H9 (cell line): ENCODE measurements around the gene NGF. TPM values are rescaled to one million over a fixed set of nuclear protein-coding genes. Genes with fewer than 3 reads are reported as not detected.

Experiments
- DNase-seq: peaks from one replicate; pipeline ENCODE4 v3.0.0-alpha.2; 2017
- H2AFZ ChIP-seq: one replicate; pipeline ENCODE4 v1.6.1; 2013; ENCODE audit warnings: mild to moderate bottlenecking, low read length, control low read depth, moderate library complexity
- H2AK5ac ChIP-seq: 2 replicates; pipeline ENCODE4 v1.6.1; 2013; ENCODE audit warnings: low read length, control low read depth, mixed read lengths; ENCODE audit not compliant: insufficient read length
- H2BK120ac ChIP-seq: one replicate; pipeline ENCODE4 v1.6.1; 2013; ENCODE audit warnings: low read depth, mild to moderate bottlenecking, low read length, control low read depth, inconsistent platforms; ENCODE audit not compliant: poor library complexity, severe bottlenecking
- H2BK12ac ChIP-seq: 2 replicates; pipeline ENCODE4 v1.6.1; 2013; ENCODE audit warnings: low read length, control low read depth, mixed read lengths, low read depth; ENCODE audit not compliant: insufficient read length
- H2BK15ac ChIP-seq: 2 replicates; pipeline ENCODE4 v1.6.1; 2013; ENCODE audit warnings: low read depth, low read length, control low read depth
- H2BK20ac ChIP-seq: one replicate; pipeline ENCODE4 v1.6.1; 2013; ENCODE audit warnings: low read depth, mild to moderate bottlenecking, low read length, control low read depth, inconsistent platforms; ENCODE audit not compliant: poor library complexity, severe bottlenecking
- H2BK5ac ChIP-seq: 2 replicates; pipeline ENCODE4 v1.6.1; 2013; ENCODE audit warnings: low read length, control low read depth, mixed read lengths; ENCODE audit not compliant: insufficient read length
- H3K14ac ChIP-seq: 2 replicates; pipeline ENCODE4 v1.6.1; 2013; ENCODE audit warnings: low read length, control low read depth; ENCODE audit not compliant: insufficient read depth
- H3K18ac ChIP-seq: 2 replicates; pipeline ENCODE4 v1.6.1; 2013; ENCODE audit warnings: low read depth, mild to moderate bottlenecking, mixed read lengths, low read length, control low read depth; ENCODE audit not compliant: insufficient read length
- H3K23ac ChIP-seq: 2 replicates; pipeline ENCODE4 v1.6.1; 2013; ENCODE audit warnings: low read length, control low read depth, mixed read lengths, low read depth; ENCODE audit not compliant: insufficient read length
- H3K23me2 ChIP-seq: 2 replicates; pipeline ENCODE4 v1.6.1; 2013; ENCODE audit warnings: low read depth, mild to moderate bottlenecking, mixed read lengths, low read length, control low read depth; ENCODE audit not compliant: insufficient read length, poor library complexity, severe bottlenecking
- H3K27ac ChIP-seq: 2 replicates; pipeline ENCODE4 v1.5.1; 2013; ENCODE audit warnings: low read length, control low read depth, mixed read lengths, low read depth; ENCODE audit not compliant: insufficient read length
- H3K27me3 ChIP-seq: 2 replicates; pipeline ENCODE4 v1.6.1; 2013; ENCODE audit warnings: low read length, control low read depth, inconsistent platforms; ENCODE audit not compliant: insufficient read depth
- H3K4ac ChIP-seq: 2 replicates; pipeline ENCODE4 v1.6.1; 2013; ENCODE audit warnings: low read depth, mild to moderate bottlenecking, control low read depth, inconsistent platforms, low read length, moderate library complexity
- H3K4me1 ChIP-seq: 2 replicates; pipeline ENCODE4 v1.6.1; 2013; ENCODE audit warnings: low read length, control low read depth, inconsistent platforms; ENCODE audit not compliant: insufficient read depth
- H3K4me2 ChIP-seq: 2 replicates; pipeline ENCODE4 v1.6.1; 2013; ENCODE audit warnings: low read length, control low read depth, mixed read lengths; ENCODE audit not compliant: insufficient read length, insufficient read depth
- H3K56ac ChIP-seq: 2 replicates; pipeline ENCODE4 v1.6.1; 2013; ENCODE audit warnings: low read depth, mild to moderate bottlenecking, mixed read lengths, low read length, control low read depth; ENCODE audit not compliant: insufficient read length
- H3K79me1 ChIP-seq: 2 replicates; pipeline ENCODE4 v1.6.1; 2013; ENCODE audit warnings: low read depth, mild to moderate bottlenecking, moderate library complexity, low read length, control low read depth, inconsistent platforms; ENCODE audit not compliant: insufficient read depth, poor library complexity, severe bottlenecking
- H3K79me2 ChIP-seq: 2 replicates; pipeline ENCODE4 v1.6.1; 2013; ENCODE audit warnings: low read length, control low read depth, inconsistent platforms; ENCODE audit not compliant: insufficient read depth
- H3K9ac ChIP-seq: 2 replicates; pipeline ENCODE4 v1.6.1; 2013; ENCODE audit warnings: low read length, control low read depth, mixed read lengths; ENCODE audit not compliant: insufficient read length; ENCODE audit errors: extremely low read depth
- H3K9me3 ChIP-seq: one replicate; pipeline ENCODE4 v1.6.1; 2013; ENCODE audit warnings: low read depth, low read length, inconsistent platforms; ENCODE audit not compliant: control insufficient read depth
- H3T11ph ChIP-seq: one replicate; pipeline ENCODE4 v1.6.1; 2013; ENCODE audit warnings: mild to moderate bottlenecking, low read length, control low read depth, inconsistent platforms
- H4K20me1 ChIP-seq: one replicate; pipeline ENCODE4 v1.6.1; 2013; ENCODE audit not compliant: control insufficient read depth, insufficient read length, insufficient read depth
- H4K5ac ChIP-seq: 2 replicates; pipeline ENCODE4 v1.6.1; 2013; ENCODE audit warnings: low read depth, mild to moderate bottlenecking, mixed read lengths, low read length, control low read depth; ENCODE audit not compliant: insufficient read length
- H4K8ac ChIP-seq: replicated peaks from 2 replicates; pipeline ENCODE4 v1.6.1; 2013; ENCODE audit warnings: low read length, control low read depth, mixed read lengths, low read depth; ENCODE audit not compliant: insufficient read length
- H4K91ac ChIP-seq: 2 replicates; pipeline ENCODE4 v1.6.1; 2013; ENCODE audit warnings: low read depth, mild to moderate bottlenecking, moderate library complexity, mixed read lengths, low read length, control low read depth; ENCODE audit not compliant: insufficient read length
- H3K27ac Mint-ChIP-seq, 3 experiments: 2 replicates in 2 of 3; 3 replicates in 1 of 3; pipeline ENCODE4 v1.8.0; 2020 to 2021; ENCODE audit warnings: mixed read lengths in 3 of 3, mild to moderate bottlenecking in 1 of 3, moderate library complexity in 1 of 3
- H3K27me3 Mint-ChIP-seq: 2 replicates; pipeline ENCODE4 v1.8.0; 2021; ENCODE audit warnings: low read depth, mild to moderate bottlenecking, moderate library complexity, mixed read lengths
- H3K36me3 Mint-ChIP-seq, 3 experiments: 2 replicates in 2 of 3; 3 replicates in 1 of 3; pipeline ENCODE4 v1.8.0; 2020 to 2021; ENCODE audit warnings: low read depth in 3 of 3, mixed read lengths in 3 of 3; ENCODE audit not compliant: insufficient read depth in 1 of 3
- H3K4me1 Mint-ChIP-seq, 2 experiments: 2 replicates each; pipeline ENCODE4 v1.8.0; 2020; ENCODE audit warnings: mixed read lengths in 2 of 2
- H3K4me3 Mint-ChIP-seq, 2 experiments: 2 replicates in 1 of 2; 3 replicates in 1 of 2; pipeline ENCODE4 v1.8.0; 2020 to 2021; ENCODE audit warnings: mild to moderate bottlenecking in 2 of 2, mixed read lengths in 2 of 2, moderate library complexity in 1 of 2
- H3K9me3 Mint-ChIP-seq, 2 experiments: 2 replicates in 1 of 2; 3 replicates in 1 of 2; pipeline ENCODE4 v1.8.0; 2020; ENCODE audit warnings: mild to moderate bottlenecking in 2 of 2, mixed read lengths in 2 of 2, moderate library complexity in 1 of 2
- CTCF ChIP-seq: fragments of 200-600 bp; sonication (generic); conservative IDR thresholded peaks from 3 replicates; pipeline ENCODE4 v1.8.0; 2021; ENCODE audit warnings: antibody characterized with exemption, mild to moderate bottlenecking
- WGBS: extraction: QIAGEN DNeasy Blood & Tissue Kit; methylation state at CpG from one replicate; pipeline ENCODE4 v1.1.7; 2013; ENCODE audit warnings: missing lambda C conversion rate, low lambda C conversion rate, mixed read lengths; ENCODE audit not compliant: insufficient read length; ENCODE audit errors: extremely low coverage; 5-methylcytosine and 5-hydroxymethylcytosine counted together
- total RNA-seq: library from RNA; stranded (reverse); gene quantifications from 2 replicates; pipeline ENCODE4 v1.2.1, GENCODE V29; 2021

Gene NGF
- total RNA-seq, 1 experiment from 2014 or later = 0.22 TPM

- no peaks in the 10 kb centered on the region for H3K23me2 ChIP-seq
- H4K8ac ChIP-seq = no peak overlapping the region
- no peak overlapping the region for H4K5ac ChIP-seq
- no peak overlapping the region for H3K27ac ChIP-seq
- H3K4me3 Mint-ChIP-seq = no peak overlapping the region
- H3K9me3 Mint-ChIP-seq = peaks cover 7 to 13% of the 10 kb centered on the region in 2 experiments
- H3K27me3 Mint-ChIP-seq = no peaks in the 10 kb centered on the region; the same call in 1 of the 2 replicates
- no peak overlapping the region for H3K18ac ChIP-seq
- no peak overlapping the region for H3T11ph ChIP-seq
- no peak overlapping the region for H3K14ac ChIP-seq
- no peak overlapping the region for H4K91ac ChIP-seq
- H2BK15ac ChIP-seq = no peak overlapping the region
- H3K27ac Mint-ChIP-seq = no peak overlapping the region
- no peak overlapping the region for H2AFZ ChIP-seq
- no CpG with 5 or more reads among the region's 3 CpGs for WGBS
- no peak overlapping the region for H3K4me2 ChIP-seq
- no peaks in the 10 kb centered on the region for H3K9me3 ChIP-seq
- no peaks in the 10 kb centered on the region for H3K4me1 Mint-ChIP-seq
- H3K23ac ChIP-seq = no peak overlapping the region
- H2BK5ac ChIP-seq = no peak overlapping the region
- H3K4ac ChIP-seq = no peak overlapping the region
- no peak overlapping the region for H3K9ac ChIP-seq
- no peaks in the 10 kb centered on the region for H3K27me3 ChIP-seq
- H2BK12ac ChIP-seq = no peak overlapping the region
- H4K20me1 ChIP-seq = no peaks in the 10 kb centered on the region
- H3K79me1 ChIP-seq = no peaks in the 10 kb centered on the region
- H3K4me1 ChIP-seq = no peaks in the 10 kb centered on the region
- no peak overlapping the region for H3K56ac ChIP-seq
- no peak for TF ChIP-seq CTCF
- no peak overlapping the region for H2BK120ac ChIP-seq
- no peaks in the 10 kb centered on the region for H3K79me2 ChIP-seq
- no peak overlapping the region for H2AK5ac ChIP-seq
- peaks cover 4 to 11% (median 4%) of the 10 kb centered on the region in 3 experiments; a peak in 2 of 7 replicates for H3K36me3 Mint-ChIP-seq
- no peak overlapping the region for H2BK20ac ChIP-seq
- DNase-seq = no peak
Measured at GRCh38 chr1:115278211-115278610, 59.8 kb downstream of the NGF start.
